ENCODE data around the gene ALDH2. TPM values are rescaled to one million over a fixed set of nuclear protein-coding genes. Genes with fewer than 3 reads are reported as not detected.
"Not testable (repeated sequence)": the region's sequence is repeated elsewhere in the genome, so short reads cannot be mapped to it uniquely, and the experiment has no call there.

The ALDH2 gene
- total RNA-seq, 1 donor, result 40.9 TPM

DNA sequence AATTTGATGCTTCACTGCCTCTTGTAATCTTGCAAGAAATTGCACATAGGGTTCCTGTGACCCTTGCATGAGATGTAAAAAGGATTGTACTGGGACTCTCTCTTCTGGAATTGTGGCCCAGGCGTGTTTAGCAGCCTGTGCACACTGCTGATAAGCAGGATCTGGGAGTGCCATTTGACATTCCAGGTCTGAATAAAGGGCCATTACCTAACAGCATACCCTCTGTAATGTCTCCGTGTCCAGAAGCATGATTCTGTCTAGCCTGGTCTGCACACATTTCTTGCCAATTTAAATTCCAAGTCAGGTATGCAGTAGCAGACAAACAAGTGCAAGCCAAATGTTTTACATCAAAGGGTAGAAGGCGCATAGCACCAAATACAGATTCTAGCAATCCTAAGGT is 57.2 kb downstream of the ALDH2 start:
- no peak for DNase-seq (ENCODE audit: low read depth)
- H3K4me3 ChIP-seq (ENCODE audit: low read depth, low read length), result no peak overlapping the region
- TF ChIP-seq, protein P1, sequence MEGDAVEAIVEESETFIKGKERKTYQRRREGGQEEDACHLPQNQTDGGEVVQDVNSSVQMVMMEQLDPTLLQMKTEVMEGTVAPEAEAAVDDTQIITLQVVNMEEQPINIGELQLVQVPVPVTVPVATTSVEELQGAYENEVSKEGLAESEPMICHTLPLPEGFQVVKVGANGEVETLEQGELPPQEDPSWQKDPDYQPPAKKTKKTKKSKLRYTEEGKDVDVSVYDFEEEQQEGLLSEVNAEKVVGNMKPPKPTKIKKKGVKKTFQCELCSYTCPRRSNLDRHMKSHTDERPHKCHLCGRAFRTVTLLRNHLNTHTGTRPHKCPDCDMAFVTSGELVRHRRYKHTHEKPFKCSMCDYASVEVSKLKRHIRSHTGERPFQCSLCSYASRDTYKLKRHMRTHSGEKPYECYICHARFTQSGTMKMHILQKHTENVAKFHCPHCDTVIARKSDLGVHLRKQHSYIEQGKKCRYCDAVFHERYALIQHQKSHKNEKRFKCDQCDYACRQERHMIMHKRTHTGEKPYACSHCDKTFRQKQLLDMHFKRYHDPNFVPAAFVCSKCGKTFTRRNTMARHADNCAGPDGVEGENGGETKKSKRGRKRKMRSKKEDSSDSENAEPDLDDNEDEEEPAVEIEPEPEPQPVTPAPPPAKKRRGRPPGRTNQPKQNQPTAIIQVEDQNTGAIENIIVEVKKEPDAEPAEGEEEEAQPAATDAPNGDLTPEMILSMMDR (IDR thresholded peaks at IDR 0.05; ENCODE audit: insufficient read depth, low read length), result no peak

DNA sequence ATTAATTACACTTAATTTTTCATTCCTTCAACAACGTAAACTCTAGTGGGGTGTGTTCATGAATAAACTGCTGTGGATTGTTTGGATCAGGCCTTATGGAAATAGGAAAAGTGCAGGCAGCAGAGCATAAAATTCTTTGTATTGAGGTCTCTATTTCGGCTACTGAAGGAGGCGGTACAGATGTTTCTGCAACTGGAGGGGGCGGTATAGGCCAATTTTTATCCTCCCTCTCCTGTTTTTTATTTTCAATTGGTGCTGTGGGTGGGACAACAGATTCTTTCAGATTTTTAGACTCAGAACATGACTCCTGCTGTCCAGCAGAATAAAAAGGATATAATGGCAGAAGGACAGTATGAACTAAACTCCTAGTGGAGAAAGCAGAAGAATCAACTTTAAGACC is 57.6 kb downstream of the ALDH2 start:
- H3K4me3 ChIP-seq (ENCODE audit: low read depth, low read length), result not testable (repeated sequence)
- DNase-seq (ENCODE audit: low read depth), result peak; percentile 9
- TF ChIP-seq, protein P1 (IDR thresholded peaks at IDR 0.05; ENCODE audit: insufficient read depth, low read length), result peak; percentile 5

DNA sequence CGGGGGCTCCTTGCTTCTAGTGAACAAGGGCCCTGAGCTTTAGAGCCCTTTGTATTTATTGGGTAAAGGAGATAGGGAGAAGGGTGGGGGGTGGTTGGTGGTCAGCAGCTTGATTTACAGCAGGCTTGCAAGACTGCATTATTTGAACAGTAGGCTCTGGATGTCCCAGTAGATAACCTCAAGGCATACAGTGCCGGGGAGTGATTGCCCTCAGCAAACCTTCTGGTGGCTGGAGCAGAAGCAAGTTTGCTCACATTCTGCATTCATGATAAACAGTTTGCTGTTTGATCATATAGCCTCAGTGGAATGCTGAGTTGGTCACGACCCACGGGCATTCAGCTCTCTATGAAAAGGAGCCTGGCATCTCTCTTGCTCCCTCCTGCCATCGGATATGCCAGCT is 58.8 kb downstream of the ALDH2 start:
- TF ChIP-seq, protein P1 (IDR thresholded peaks at IDR 0.05; ENCODE audit: insufficient read depth, low read length), result no peak
- no peak for DNase-seq (ENCODE audit: low read depth)
- no peak overlapping the region for H3K4me3 ChIP-seq (ENCODE audit: low read depth, low read length)

DNA sequence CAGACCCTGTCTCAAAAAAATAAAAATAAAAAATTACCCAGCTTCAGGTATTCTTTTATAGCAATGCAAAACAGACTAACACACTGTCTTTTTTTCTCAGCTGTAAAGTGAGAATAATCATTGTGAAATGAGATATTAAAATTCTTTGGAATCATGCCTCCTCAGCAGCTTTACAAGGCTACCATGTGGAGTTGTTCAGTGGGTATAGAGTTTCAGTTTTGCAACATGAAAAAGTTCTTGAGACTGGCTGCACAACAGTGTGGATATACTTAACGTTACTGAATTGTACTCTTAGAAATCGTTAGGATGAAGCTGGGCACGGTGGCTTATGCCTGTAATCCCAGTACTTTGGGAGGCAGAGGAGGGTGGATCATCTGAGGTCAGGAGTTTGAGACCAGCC is 59.6 kb downstream of the ALDH2 start:
- DNase-seq (ENCODE audit: low read depth), result no peak
- no peak overlapping the region for H3K4me3 ChIP-seq (ENCODE audit: low read depth, low read length)
- TF ChIP-seq, protein P1 (IDR thresholded peaks at IDR 0.05; ENCODE audit: insufficient read depth, low read length), result no peak

DNA sequence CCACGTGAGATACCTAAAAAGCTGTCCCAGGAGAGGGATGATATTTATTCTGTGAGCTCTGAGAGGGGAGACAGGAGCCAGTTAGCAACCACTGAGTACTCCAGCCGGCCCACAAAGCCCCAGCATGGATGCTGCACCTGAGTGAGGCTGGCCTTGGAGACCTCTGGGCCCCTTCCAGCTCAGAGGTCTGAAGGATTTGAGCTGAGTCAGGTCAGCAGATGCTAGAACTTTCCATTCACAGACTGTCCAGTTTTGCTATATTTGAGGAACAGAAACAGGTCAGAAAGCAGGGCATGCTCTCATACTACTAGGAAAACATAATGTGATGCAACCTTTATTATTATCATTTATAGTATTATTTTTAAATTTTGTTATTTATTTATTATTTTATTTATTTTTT is 60.3 kb downstream of the ALDH2 start:
- H3K4me3 ChIP-seq (ENCODE audit: low read depth, low read length), result no peak overlapping the region
- TF ChIP-seq, protein P1 (IDR thresholded peaks at IDR 0.05; ENCODE audit: insufficient read depth, low read length), result no peak
- DNase-seq (ENCODE audit: low read depth), result no peak

DNA sequence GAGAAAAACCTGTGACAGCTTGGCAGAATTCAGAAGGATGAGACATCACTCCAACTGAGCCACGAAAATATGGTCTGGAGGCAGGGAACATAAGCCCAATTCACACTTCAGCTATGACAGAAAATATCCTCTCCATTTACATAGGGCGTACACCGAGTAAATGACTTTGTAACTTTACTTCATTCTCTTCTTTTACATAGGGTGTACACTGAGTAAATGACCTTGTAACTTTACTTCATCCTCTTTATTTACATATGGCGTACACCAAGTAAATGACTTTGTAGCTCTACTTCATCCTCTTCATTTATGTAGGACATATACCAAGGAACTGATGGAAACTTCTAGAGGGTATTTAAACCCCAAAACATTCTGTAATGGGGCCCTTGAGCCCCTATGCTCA is 61.2 kb downstream of the ALDH2 start:
- no peak overlapping the region for H3K4me3 ChIP-seq (ENCODE audit: low read depth, low read length)
- TF ChIP-seq, protein P1 (IDR thresholded peaks at IDR 0.05; ENCODE audit: insufficient read depth, low read length), result no peak
- DNase-seq (ENCODE audit: low read depth), result no peak

DNA sequence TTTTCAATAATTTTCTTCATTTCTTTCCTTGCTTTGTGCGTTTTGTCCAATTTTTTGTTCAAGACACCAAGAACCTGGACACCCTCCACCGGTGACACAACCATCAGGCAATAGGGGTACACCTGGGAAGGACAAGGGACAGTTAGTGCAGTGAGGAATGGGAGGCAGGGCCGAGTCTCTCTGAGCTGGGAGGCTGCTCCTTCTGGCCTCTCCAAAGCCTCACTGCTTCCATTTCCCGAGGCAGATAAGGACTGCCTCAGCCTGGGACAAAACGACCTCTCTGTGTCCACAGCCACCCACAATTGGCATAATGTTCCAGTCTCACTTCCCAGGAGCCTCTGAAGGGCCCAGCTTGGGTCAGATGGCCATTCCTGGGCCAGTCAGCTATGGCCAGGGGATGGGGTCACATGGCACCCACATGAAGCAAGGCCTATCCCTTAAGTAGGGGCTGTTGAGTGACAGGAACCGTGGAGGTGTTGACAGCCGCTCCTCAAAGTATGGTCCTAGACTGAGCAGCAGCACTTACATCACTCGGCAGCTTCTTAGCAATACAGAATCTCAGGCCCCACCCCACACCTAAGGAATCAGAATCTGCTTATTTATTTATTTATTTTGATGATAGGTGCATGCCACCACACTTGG is 61.7 kb downstream of the ALDH2 start:
- no peak overlapping the region for H3K4me3 ChIP-seq (ENCODE audit: low read depth, low read length)
- TF ChIP-seq, protein P1 (IDR thresholded peaks at IDR 0.05; ENCODE audit: insufficient read depth, low read length), result no peak
- DNase-seq (ENCODE audit: low read depth), result no peak

DNA sequence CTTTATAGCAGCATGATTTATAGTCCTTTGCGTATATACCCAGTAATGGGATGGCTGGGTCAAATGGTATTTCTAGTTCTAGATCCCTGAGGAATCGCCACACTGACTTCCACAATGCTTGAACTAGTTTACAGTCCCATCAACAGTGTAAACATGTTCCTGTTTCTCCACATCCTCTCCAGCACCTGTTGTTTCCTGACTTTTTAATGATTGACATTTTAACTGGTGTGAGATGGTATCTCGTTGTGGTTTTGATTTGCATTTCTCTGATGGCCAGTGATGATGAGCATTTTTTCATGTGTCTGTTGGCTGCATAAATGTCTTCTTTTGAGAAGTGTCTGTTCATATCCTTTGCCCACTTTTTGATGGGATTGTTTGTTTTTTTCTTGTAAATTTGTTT is 62.9 kb downstream of the ALDH2 start:
- H3K4me3 ChIP-seq (ENCODE audit: low read depth, low read length); DNase-seq (ENCODE audit: low read depth): not testable (repeated sequence)

DNA sequence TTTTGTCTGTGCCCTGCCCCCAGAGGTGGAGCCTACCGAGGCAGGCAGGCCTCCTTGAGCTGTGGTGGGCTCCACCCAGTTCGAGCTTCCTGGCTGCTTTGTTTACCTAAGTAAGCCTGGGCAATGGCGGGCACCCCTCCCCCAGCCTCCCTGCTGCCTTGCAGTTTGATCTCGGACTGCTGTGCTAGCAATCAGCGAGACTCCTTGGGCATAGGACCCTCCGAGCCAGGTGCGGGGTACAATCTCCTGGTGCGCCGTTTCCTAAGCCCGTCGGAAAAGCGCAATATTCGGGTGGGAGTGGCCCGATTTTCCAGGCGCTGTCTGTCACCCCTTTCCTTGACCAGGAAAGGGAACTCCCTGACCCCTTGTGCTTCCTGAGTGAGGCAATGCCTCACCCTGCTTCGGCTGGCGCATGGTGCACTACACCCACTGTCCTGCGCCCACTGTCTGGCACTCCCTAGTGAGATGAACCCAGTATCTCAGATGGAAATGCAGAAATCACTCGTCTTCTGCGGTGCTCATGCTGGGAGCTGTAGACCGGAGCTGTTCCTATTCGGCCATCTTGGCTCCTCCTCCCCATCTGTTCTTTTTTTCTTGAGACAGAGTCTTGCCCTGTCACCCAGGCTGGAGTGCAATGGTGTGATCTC is 68.1 kb downstream of the ALDH2 start:
- DNase-seq (ENCODE audit: low read depth); H3K4me3 ChIP-seq (ENCODE audit: low read depth, low read length): not testable (repeated sequence)

Measured in fibroblast of the aortic adventitia (primary cell).